T-helper 9 cell (primary cell): Measurements from ENCODE around the gene MEF2A.

Experiments used
- DNase-seq: peaks from one replicate; pipeline ENCODE4 v3.0.0-alpha.2; 2020

The MEF2A gene

DNA sequence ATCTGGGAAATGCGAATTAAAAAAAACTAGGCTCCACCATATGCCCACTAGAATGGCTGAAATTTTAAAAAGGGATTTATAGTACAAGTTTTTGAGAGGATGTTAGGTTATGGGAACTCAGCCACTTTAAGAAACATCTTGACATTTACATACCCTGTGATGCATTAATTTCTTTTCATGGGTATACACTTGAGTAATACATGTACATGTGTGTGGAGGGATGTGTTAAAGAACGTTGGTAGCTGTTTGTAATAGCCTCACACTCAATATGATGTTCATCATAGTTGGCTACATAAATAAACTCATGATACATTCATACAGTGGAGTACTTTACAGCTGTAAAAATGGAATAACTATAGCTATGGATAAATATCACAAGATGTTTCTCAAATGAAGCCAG, 40.9 kb downstream of the MEF2A start:
- no peak for DNase-seq

DNA sequence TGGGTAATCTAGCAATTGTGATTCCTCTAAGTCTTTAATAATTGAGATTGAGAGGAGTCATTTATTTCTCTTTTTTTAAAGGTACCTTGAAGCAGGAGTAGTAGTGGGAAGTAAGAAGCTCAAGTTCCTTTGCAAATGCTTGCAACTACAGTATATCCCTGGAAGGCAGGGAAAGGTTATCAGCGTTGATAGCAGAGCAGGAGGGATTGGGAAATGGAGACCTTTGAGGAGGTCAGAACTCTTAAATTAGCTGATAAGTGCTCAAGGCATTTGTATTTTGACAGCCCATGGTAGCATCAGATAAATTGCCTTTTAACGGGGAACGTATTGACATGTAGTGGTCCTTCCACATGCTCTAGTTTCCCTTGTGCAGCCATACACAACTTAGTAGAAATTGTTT, 47.7 kb downstream of the MEF2A start:
- no peak for DNase-seq

DNA sequence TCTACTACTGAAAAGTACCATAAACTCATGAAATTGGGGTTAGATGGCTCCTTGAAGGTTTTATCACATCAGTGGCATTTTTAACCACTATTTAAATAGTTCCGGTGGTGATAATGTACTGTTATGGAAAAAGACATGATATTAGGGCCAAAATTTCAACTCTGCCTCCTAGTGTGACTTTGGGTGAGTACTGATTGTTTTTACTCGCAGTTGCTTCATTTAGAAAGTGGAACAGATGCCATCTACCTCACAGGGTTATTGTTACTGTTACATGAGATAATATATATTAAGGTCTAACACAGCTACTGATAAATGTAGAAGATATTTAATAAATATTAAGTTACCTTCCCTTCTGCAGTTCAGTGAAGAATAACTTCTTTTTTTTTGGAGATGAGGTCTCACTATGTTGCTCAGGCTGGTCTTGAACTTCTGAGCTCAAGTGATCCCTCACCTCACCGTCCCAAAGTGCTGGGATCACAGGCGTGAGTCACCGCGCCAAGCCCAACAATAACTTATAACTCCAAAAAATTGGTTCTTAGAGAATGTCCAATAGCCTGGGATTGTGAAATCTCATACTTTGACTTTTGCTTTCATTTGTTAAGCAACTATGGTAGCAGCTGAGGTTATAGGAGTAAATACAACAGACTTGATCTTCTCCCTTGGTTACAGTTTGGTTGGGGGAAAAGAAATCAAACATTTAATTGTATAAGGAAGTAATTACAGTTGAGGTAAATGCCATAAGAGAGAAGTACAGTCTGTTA, 48.3 kb downstream of the MEF2A start:
- no peak for DNase-seq

DNA sequence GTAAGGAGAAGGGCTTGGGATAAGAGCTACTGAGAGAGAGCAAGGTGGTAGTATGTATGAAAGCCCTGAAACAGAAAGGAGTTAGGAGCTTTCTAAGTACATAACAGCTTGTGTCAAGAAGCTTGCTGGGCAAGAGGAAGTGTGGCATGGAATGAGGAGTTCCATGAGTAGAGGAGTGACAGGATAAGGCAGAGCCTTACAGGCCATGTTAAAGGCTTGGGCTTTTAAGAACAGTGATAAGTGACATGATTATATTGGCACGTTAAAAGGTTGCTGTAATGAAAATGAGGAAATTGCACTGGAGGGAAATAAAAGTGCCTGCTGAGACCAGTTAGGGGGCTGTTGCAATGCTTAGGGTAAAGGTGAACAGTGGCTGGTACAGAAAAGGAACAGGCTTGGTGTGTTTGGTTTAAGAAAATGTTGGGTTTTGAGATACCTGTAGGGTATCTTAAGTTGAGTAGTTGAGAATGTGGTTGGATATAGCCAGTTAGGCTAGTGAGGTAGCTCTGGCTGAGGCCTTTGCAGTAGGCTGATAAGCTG, 49.0 kb downstream of the MEF2A start:
- DNase-seq: no peak

DNA sequence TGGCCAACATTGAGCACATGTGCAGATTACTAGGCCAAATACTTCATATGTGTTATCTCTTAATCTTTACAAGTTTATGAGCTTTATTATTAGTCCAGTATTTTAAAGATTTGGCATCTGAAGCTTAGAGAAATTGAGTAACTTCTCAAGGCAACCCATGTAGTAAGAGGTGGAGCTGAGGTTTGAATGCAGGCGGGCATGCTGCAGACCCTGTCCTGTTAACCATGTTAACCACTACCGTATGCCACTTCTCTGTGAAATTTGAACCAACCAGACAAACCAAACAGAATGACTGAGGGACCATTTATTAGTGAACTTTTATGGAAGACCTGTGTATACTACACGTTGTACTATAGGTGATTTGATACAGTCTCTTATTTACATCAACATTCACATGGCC, 49.7 kb downstream of the MEF2A start:
- DNase-seq: no peak

DNA sequence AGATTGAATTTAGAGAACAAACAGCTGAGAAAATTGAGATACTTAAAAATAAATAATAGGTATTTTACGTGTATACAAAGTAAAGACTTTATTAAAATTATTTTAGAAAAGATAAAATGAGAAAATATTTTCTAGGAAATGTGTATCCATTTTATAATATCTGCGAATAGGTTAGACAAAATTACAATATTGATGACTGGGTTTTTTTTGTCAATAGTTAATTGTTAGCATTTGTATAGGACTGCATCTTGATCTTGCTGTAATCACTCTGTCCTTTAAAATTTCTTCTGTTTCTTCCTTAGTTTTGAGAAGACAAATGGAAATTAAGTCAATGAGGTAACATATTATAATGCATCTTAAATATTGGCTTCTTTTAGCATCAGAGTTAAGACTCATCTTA, 50.3 kb downstream of the MEF2A start:
- DNase-seq: no peak

DNA sequence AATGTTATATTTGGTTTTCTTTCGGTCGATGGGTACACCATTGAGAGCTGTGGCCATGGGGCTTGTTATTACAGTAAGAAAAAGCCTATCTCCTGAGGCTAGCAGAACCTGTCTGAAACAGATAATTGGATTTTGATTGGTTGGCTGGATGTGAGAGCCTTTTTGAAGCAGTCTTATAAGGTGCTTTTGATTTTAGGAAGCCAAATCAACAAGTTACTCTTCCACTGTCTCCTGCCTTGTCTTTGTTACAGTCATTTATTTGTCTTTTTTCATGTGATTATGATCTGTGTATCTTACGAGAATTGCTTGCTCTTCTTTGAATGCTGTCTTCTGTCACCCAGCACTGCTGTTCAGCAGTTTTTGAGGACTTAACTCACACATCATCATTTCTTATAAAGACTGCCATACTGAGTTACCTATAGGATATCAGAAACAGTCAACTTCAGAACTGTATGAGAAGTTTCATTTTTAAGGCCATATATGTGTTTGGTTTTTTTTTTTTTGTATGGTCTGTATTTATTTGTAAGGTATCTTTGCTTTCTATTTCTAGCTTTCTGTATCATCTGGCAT, 51.1 kb downstream of the MEF2A start:
- DNase-seq: no peak

DNA sequence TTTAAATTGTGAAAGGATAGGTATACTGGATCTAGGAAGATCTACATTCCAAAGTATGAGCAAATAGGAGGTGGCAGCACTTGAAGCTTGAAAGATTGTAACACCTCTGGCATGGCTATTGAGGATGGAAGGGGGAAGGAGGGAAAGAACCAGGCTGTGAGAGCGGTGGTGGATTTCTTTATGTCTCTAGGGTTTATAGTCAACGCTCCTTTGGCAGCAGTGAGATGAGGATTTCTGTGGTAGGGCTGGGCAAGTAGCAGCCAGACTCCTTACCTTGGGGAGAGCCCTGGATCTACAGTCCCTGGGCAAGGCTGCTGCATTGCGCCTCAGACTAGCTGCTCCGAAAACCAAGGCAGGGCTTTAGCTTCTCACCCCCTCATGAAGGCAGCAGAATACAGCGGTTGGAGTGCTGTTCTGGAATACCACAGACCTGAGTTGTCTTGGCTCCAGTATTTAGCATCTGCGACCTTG, 53.2 kb downstream of the MEF2A start:
- DNase-seq: no peak

DNA sequence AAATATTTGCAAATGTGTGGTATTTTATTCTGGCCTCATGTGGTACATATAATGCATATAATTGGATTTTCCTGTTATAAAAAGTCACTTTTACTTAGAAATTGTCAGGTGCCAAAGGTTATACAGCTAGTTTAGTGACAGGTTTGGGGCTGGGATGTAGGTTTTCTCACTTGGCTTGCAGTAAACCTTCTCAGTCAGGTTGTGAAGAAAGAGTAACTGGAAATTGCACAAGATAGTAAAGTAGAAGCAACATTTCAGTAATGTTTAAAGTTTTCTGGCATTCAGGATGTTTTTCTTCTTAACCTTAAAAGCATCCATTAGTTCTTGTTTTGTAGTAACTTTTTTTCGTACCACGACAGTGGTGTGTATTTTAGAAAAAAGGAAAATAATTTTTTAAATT, 53.9 kb downstream of the MEF2A start:
- DNase-seq: no peak

DNA sequence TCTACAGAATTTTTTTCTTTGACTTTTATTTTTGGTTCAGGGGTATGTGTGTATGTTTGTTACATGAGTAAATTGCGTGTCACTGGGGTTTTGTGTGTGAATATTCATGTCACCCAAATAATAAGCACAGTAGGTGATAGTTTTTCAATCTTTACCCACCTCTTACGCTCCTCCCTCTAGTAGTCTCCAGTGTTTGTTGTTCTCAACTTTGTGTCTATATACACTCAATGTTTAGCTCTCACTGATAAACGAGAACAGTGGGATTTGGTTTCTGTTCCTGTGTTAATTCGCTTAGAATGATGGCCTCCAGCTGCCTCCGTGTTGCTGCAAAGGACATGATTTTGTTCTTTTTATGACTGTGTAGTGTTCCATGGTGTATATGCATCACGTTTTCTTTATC, 54.4 kb downstream of the MEF2A start:
- DNase-seq: no peak

DNA sequence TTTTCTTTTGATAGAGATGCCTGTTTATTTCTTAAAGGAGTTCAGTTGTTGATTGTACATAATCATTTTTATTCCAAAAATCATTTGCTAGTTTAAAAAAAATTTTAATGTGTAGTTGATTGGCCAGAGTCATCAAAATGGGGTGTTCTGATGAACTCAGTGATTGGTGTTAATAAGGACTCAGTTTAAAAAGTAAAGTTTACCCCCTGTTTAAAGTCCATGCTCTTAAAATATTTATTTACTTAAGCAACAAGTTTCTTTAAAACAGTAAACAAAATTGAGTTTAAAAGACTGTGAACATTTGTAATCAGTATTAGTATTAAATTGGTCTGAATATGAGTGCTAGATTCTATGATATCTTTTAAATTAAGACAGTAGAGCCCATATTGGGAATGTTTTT, 56.0 kb downstream of the MEF2A start:
- DNase-seq: no peak

DNA sequence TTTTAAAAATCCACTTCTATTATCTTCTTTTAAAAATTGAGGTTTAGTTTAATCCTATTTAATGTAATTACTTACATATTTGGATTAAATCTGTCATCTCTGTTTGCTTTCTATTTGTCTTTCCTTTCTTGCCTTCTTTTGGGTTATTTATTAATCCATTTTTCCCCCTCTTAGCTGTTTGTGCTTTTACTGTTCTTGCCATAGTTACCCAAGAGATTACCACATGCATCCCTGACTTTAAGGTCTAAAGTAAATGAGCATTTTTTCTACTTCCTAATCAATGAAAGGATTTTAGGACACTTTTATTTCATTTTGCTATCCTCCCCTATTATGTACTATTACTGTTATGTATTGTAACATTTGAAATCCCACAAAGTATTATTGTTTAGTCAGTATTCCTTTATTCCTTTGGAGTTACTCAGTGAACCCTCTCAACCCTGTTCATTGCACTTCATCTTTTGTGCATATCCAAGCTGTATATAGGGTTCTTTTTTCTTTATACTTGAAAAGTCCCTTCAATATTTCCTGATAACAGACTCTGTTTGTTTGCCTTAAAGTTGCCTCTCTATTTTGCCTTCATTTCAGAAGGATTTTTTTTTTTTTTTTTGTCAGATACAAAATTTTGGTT, 62.7 kb downstream of the MEF2A start:
- no peak for DNase-seq

DNA sequence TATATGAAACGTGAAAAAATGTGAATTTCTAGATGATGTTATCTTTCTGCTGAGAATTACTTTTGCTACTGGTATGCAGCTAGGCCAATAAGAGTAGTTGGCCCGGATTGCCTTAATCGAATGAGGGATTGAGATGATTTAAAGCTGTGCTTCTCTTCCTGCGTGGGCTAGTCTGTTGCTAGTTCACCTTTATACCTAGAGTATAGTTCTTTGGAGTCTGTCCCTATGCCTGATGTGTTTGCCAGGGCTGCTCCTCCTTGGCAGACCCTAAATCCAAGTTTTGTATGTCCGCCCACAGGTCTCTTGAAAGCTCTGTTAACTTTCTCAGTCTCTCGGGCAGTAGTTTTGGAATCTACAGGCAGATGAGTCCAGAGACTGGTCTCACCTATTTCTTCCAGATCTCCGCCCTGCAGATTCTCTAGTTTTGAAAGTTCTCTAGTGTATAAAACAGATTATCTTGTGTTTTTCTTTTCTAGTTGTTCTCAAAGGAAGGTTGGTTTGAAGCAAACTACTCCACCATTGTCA, 64.9 kb downstream of the MEF2A start:
- DNase-seq: no peak

DNA sequence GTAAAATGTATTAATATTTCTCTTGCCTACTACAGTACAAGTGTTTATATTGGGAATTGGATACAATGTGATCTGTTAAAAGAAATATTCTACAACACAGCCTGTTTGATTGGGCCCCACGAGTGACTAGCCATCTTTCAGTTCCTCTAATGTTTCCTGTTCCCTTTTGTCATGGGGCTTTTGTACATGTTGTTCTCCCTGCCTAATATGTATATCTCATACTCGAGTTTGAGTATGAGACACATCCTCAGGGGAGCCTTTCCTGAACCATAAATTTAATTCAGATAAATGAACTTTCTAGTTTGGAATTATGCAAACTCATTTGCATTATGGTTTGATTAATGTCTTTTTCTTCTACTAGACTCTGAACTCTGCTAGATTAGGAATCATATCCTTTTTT, 65.5 kb downstream of the MEF2A start:
- no peak for DNase-seq

DNA sequence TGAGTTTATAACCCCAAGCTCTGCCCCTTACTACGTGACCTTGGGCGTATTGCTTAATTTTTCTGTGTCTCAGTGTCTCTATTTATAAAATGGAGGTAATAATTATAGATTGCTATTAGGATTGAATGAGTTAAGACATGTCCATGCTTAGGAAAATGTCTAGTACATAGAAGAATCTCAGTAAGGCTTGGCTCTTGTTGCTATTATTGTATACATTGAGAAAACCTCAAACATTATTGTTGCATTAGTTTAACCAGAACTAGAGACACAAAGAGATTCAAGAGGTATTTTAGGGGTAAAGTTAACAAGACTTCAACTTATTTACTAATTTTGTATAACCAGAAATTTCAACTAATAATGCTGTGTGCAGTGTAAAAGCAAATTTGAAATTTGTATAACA, 66.7 kb downstream of the MEF2A start:
- no peak for DNase-seq

DNA sequence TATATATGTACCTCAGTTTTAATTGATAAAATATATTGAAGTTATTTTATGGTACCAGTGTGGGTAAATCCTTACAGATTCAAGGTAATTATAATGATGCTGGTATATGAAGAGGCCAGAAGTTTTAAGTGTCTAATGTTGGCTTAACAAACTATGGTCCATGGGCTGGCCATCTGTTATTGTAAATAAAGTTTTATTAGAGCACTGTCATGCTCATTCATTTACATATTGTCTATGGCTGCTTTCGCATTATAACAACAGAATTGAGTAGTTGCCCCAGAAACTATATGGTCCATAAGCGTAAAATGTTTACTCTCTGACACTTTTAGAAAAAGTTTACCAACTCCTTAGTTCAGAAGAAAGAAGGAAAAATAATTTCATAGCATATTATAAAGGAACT, 67.9 kb downstream of the MEF2A start:
- DNase-seq: no peak

DNA sequence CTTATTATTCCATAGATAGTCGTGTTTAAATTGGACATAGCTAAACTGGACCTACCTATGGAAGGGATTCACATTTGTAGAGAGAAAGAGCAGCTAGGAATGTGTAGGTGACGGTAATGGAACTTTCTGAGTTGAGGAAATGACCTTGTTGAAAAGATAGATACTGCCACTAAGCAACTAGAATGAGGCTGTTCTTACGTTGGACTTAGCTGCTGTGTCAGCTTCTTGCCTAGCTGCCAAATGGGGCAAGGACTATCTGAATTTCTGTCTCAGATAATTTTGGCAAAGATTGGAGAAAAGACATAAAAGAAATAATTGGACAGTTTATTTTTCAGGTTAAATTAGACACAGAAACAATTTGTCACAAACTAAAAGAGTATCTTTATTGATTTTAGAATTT, 68.8 kb downstream of the MEF2A start:
- DNase-seq: no peak

DNA sequence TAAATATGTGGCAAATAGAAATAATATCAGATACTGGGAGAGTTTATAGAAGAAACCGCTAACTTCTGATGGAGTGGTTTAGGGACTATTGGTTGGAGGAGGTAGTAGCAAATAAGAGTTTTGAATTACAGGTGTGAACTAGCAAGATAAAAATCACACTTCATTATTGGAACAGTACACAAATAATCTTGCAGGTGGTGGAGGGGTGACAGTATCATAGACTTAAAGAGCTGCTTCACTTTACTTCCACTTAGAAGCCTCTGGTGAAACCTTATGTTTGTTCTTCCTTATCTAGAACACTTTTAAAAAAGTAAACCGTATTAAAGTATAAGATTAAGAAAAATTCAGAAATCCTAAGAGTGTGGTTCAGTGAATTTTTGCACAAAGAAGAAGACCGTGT, 69.4 kb downstream of the MEF2A start:
- no peak for DNase-seq

DNA sequence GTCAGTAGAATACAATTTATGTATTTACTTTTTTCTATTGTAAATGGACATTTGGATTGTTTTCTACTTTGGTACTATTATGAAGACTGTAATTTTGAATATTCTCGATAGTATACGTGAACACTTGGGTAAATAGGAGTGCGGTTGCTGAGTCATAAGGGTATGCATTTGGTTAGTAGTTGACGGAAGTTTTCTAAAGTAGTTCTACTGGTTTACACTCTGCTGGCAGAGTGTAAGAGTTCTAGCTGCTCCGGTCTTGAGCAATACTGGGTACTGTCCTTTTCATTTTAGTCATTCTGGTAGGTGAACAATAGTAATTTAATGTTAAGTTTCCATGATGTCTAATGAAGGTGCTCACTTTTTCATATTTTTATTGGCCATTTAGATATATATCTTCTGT, 70.0 kb downstream of the MEF2A start:
- no peak for DNase-seq

DNA sequence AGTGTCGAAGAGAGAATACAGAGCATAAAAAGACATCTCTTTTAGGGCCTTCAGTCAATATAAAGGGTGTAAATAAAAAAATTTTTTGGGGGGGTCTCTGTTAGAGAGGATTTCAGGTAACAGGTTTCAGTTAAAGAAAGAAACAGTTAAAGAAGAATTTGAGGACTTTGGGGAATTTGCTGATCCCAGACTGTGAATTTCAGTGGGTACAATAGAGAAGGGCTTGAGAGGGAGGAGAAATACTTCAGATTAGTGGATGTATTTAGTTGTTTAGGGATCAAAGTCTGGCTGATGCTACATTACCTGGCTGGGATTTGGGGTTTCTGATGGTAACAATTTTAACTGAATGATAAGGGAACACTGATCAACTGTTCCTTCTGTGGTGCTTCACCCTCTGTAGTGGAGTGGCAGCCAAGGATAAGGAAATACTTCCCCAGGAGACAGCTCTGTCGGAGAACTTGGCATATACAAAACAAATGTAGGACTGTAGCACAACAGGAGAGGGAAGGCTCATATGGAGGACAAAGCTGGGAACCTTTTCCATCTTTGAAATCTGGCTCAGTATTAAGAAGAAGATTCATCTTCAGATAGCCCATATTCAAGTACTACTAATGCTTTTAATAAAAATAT, 79.2 kb downstream of the MEF2A start:
- no peak for DNase-seq

DNA sequence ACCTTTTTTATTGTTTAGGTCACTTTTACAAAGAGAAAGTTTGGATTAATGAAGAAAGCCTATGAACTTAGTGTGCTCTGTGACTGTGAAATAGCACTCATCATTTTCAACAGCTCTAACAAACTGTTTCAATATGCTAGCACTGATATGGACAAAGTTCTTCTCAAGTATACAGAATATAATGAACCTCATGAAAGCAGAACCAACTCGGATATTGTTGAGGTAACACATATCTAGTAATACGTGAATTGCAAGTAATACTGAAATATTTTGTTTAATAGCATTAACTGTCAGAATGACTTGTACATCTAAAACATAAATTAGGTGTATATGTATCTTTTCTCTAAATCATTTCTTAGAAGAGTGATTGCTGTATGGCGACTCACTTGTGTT, 79.8 kb downstream of the MEF2A start:
- DNase-seq: no peak

DNA sequence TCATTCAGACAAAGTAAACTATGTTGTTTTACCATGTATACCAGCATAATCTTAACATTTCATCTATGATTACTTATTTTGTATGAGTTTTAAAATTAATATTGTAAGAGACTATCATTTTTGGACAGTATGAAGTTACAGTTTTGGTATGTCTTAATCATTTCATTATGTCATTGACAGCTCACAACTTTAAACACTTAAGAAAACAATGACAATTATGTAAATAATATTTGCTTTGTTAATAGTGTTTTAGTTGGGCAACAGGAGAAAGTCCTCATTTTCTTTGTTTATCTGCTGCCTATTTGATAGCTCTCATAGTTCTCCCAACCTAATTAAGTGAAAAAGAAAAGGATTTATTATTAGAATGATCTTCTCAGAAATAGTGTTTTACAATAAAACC, 80.2 kb downstream of the MEF2A start:
- DNase-seq: no peak

DNA sequence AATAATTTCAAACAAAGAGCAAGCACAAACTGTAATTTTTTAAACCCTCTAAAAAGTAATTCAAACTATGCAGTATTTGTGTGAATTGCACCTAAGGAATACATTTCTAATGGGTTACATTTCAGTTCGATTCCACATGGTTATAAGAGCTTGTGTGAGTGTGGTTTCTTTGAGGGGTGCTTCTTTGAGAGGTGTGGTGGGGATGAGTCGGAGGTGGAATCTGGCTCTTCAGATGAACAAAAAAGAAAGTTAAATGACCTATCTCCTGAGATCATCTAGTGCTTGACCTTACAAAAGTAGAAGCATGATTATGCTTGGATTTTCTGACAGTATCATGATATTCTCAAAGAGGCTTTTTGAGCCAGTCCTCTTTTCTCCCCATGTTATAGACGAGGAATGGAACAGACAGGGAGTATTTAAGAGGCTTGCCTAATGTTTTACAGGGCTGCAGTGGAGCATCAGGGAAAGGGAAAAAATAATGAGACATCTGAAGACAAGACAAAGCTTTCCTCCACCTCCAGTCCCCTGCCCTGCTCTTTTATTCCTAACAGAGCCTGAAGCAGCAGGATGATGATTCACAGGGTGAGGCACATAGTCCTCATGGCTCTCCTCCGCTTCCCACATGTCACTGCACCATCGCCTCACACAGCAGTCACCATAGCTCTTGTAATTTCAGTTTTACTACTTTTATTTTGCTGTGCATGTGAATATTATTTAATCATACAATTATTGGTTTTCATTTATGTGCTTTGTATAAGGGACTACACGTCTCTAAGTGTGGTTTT, 85.4 kb downstream of the MEF2A start:
- no peak for DNase-seq
